ENCODE results near the gene B4GALT4.
"Not testable (repeated sequence)": the region's sequence is repeated elsewhere in the genome, so short reads cannot be mapped to it uniquely, and the experiment has no call there.

B4GALT4 gene, protein sequence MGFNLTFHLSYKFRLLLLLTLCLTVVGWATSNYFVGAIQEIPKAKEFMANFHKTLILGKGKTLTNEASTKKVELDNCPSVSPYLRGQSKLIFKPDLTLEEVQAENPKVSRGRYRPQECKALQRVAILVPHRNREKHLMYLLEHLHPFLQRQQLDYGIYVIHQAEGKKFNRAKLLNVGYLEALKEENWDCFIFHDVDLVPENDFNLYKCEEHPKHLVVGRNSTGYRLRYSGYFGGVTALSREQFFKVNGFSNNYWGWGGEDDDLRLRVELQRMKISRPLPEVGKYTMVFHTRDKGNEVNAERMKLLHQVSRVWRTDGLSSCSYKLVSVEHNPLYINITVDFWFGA

DNA sequence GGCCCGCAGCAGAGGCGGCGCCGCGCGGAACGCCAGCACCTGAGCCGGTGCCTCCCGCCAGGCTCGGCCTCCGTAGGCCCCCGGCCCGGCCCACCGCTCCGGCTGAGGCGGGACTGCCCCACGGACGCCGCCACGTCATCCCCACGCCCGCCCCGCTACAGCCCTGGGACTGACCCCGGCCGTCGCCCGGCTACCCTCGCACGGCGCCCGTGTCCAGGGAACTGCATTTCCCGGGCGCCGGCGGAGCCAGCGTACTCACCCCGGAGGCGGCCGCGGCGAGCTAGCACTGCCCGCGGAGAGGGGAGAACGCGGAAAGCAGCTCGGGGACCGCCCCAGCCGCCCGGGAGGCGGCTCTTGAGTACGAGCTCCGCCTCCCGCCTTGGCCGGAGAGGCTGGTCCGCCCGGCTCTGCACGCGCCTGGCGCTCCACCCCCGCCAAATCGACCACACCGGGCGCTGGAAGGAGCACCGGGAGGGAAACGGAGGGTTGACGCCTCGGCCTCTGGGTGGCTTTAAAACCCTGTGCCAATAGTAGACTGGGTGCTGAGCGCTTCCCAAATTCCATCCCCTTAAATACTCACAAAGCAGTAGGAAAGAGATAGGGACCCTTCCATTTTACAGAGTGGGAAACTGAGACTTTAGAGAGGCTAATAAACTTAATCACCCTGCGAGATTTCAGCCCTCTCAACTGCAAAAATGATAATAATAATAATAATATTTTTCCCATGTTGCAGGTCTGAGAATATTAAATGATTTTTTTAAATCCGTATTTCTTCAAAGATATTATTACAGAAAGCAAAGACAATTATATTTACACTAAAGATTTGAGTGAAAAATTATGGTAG, at the start of gene B4GALT4:
Gene B4GALT4 (minus strand): TSS at position 288 of the 844 bp plus-strand sequence. CDS start 10,779 bp downstream, outside the sequence.
- DNase-seq: peak; percentile 84

DNA sequence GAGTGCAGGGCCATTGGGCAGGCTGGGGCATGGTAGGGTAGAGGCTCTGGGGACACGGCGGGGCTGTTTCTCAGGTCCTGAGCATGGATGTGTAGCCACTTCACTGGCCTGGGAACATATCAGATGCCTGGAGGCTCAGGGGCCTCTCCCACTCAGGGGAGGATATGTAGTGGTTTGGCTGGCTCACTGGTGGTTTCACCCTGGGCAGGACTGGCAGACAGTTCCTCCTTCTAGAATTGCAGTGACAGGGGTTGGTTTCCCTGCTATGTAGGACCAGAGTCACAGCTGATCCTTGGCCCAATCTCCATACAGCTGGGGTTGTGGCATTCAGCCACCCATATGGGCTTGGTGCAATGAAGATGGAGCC, 48.7 kb upstream of the B4GALT4 start:
- DNase-seq: no peak

DNA sequence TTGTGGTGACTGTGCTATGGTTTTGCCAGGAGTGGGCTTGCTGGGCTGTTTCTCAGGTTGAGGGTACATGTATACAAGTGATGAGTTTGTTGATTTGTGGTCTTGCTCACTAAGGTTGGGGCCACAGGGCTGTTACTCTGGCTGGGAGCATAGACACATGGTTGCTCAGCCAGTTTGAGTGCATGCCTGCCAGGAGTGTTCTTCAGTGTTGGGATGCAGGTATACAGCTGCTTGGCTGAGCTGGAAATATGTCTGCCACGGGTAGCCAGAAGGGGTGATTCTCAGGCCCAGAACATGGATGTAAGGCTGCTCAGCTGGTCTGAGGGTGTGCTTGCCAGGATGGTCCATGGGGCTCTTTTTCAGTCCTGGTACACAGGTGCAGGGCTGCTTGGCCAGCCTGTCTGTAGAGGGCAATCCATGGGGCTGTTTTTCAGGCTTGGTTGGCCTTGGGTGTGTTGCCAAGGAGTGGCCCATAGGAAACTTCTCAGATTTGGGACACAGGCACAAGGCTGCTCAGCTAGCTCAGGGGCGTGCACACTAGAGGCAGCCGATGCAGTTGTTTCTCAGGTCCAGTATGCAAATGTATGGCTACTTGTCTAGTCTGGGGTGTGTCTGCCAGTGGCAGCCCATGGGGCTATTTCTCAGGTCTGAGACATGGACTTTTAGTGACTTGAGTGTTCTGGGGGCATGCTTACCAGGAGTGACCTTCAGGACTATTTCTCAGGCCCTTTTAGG, 48.2 kb upstream of the B4GALT4 start:
- DNase-seq: no peak

DNA sequence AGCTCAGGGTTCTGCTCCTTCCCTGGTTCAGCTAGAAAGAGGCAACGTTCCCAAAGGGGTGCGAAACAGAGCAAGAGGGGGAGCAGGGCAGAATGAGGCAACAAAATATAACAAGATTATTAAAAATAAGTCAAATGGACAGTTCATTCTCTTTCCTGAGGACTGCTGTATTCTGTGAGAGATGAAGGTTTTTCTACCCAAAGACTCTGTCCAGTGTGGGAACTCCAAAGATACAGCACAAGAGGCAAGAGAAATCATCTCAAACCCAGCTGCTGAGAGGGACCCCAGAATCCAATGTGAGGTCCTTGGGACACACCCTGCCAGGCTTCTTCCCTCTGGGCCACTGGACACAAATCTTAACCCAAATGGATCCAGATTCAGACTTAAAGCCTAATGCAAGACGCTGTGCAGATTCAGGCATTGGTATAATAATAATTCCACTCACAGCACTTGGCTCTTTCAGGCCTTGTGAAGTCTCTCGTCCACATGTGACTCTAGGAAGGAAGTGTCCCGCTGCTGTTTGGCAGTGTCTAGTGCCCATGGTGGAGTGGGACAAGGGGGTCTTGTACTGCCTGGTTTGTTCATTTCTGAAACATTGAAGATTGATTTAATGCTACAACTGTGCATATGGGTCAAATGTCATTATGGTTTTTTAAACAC, 39.0 kb upstream of the B4GALT4 start:
- no peak for DNase-seq

DNA sequence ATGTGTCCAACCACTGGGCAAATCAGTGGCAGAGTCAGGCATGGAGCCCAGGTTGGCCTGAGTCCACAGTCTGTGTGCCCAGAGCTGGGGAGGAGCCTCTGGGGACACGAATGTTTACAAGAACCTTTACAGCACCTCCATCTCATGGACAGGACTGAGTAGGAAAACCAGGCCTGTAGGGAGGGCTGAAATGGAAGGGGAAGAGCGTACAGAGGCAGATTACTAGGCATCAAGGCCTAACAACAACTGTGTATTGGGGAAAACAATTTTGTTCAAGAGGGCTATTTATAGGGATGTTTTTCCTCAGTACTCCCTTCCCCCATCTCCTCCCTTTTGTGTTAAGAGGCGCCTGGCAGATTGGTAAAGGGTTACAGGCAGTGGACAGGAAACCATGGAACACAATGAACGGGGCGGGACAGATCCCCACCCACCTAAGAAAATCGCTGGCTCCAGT, 38.5 kb upstream of the B4GALT4 start:
- DNase-seq: no peak

DNA sequence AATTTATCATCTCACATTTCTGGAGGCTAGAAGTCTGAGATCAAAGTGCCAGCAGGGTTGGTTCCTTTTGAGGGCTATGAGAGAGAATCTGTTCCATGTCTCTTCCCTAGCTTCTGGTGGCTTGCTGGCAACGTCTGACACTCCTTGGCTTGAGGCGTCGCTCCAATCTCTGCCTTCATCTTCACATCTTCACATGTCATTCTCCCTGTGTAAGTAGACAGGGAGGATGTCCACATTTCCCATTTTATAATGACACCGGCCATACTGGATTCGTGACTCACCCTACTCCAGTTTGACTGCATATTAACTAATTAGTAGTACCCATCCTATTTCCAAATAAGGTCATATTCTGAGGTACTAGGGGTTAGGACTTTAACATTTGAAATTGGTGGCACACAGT, 36.0 kb upstream of the B4GALT4 start:
- no peak for DNase-seq

DNA sequence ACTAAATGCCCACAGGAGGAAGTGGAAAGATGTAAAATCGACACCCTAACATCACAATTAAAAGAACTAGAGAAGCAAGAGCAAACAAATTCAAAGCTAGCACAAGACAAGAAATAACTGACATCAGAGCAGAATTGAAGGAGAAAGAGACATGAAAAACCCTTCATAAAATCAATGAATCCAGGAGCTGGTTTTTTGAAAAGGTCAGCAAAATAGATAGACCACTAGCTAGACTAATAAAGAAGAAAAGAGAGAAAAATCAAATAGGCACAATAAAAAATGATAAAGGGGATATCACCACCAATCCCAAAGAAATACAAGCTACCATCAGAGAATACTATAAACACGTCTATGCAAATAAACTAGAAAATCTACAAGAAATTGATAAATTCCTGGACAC, 29.5 kb upstream of the B4GALT4 start:
- not testable (repeated sequence) for DNase-seq

DNA sequence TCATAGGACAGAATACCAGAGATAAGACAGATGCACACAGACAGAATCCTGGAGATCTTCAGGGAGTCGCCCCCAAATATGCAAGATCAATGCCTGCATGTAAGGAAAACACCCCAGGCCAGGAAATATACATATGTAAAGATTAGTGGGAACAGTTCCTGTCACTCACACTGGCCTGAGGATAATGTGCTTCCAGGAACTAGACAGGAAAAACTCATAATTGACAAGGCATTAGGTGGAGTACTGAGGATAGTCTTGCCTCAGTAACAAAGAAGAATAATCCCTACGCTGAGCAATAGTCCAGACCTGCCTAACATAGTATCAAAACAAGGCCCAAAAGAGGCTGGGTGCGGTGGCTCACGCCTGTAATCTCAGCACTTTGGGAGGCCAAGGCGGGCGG, 20.4 kb upstream of the B4GALT4 start:
- DNase-seq: no peak

DNA sequence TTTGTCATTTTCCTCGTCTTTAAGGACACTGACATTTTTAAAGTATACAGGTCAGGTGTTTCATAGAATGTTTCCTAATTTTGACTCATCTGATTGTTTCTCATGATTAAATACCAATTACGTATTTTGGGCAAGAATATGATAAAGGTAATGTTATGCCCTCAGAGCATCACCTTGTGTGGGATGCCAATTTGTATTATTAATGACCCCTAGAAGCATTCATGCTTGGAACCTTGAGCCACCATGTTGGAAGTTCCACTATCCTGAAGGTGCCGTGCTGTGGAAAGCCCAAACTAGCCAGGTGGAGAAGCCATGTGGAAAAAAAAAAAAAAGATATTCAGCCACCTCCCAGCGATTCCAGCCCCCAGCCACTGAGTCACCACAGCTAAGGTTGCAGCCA, 19.1 kb upstream of the B4GALT4 start:
- DNase-seq: no peak

DNA sequence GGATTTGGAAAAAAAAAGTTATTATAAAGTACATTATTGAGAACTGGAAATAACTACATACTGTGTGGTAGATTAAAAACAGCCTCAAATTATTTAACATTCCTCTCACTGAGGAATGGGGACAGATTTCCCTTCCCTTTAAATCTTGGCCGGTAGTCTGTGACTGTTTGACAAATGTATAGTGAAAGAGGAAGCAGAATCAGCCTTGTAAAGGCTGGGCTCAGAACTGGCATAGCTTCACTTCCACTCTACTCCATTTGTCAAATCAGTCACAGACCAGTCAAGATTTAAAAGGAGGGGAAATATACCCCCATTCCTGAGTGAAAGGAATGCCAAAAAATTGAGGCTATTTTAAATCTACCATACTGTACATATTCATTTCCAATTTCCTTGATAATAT, 18.2 kb upstream of the B4GALT4 start:
- no peak for DNase-seq

DNA sequence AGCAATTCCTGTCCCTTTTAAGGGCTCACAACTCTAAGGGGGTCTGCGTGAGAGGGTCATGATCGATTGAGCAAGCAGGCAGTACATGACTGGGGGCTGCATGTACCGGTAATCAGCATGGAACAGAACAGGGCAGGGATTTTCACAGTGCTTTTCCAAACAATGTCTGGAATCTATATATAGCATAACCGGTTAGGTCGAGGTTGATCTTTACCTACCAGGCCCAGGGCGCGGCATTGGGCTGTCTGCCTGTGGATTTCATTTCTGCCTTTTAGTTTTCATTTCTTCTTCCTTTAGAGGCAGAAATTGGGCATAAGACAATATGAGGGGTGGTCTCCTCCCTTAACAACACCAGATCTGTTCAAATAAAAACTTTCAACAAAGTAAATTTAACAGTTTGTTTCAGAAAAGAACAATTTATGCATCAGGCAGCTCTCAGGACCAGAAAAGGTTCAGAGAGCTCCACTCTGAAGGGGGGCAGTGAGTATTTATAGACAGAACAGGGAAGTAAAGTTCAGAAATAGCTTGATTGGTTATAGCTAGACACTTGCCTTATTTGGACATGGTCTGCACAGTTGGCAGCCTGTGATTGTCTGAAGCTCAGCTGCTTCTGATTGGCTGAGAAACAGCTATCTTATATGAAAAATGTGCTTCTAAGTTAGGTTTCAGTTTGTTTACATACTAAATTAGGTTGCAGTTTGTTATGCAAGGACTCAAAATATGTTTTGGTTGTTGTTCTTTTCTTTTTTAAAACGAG, 17.2 kb upstream of the B4GALT4 start:
- DNase-seq: peak; percentile 52

DNA sequence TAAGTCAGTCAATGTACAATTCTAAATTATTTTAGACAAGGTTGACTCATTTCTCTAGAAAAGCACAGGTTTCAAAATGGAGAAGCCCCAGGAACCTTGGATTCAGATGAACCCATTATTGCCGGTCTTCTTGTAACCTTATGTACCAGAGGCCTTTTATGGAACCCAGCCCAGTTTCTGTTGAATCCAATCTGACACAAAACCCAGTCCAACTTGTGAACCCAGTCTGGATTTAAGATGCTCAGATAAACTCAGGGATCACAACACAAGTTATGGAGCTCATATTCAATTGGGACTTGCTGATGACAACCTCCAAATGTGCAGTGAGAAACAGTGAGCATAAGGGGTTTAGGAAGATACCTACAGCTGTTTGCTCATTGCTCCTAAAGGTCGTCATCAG, 16.4 kb upstream of the B4GALT4 start:
- DNase-seq: no peak

DNA sequence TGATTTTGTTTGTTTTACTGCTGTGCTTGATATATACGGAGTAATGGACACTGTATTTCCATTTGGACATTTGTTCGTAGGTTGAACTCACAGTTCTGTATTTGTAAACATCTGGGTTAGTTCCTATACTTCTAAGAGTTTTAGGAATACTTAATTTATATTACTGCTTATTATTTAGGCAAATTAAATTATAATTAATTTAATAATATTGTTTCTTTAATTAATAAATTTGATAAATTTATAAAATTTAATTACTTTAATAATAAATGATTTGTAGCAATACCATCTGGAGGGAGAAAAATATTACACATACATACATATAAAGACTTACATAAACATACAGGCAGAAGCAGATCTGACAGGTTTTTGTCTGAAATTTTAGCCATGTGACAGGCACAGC, 14.5 kb upstream of the B4GALT4 start:
- DNase-seq: no peak

DNA sequence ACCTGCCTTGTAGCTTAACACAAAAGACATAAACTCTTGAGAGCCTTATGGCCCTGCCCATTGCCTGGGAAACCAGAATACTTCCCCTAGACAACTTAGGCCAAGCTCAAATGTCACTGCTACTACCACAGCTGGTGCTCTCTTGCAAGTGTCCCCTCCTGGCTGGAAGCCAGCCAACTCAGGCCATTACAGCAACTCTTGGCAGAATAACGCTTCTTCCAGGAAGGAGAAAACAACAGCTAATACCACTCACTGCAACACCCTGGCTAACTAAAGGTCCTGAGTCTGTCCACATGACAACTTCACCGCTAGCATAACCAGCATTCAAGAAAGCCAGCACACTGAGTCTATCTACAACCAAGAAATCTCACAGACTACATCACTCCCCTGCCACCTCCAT, 5.1 kb upstream of the B4GALT4 start:
- DNase-seq: no peak

DNA sequence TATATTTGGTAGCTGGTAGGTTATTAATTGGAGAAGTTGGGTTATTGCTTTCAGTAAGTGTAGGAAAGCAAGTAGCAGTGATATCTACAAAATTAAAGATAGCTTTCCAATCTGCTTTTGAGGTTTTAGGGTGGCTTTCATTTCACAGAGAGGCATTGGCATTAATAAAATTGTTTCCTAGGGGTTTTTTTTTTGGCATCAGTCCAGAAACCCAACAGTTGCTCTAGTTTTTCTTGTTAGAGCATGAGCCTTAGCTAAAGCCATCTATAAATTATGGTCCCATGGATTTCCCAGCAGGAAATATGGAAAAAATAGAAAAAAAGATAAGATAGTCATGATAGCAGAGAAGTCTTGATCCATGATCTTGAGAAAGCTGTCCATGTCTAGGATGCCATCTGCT, 3.0 kb upstream of the B4GALT4 start:
- DNase-seq: no peak

DNA sequence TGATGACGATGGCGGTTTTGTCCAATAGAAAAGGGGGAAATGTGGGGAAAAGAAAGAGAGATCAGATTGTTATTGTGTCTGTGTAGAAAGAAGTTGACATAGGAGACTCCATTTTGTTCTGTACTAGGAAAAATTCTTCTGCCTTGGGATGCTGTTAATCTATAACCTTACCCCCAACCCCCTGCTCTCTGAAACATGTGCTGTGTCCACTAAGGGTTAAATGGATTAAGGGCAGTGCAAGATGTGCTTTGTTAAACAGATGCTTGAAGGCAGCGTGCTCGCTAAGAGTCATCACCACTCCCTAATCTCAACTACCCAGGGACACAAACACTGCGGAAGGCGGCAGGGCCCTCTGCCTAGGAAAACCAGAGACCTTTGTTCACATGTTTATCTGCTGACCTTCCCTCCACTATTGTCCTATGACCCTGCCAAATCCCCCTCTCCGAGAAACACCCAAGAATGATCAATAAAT, 2.4 kb upstream of the B4GALT4 start:
- DNase-seq: not testable (repeated sequence)

DNA sequence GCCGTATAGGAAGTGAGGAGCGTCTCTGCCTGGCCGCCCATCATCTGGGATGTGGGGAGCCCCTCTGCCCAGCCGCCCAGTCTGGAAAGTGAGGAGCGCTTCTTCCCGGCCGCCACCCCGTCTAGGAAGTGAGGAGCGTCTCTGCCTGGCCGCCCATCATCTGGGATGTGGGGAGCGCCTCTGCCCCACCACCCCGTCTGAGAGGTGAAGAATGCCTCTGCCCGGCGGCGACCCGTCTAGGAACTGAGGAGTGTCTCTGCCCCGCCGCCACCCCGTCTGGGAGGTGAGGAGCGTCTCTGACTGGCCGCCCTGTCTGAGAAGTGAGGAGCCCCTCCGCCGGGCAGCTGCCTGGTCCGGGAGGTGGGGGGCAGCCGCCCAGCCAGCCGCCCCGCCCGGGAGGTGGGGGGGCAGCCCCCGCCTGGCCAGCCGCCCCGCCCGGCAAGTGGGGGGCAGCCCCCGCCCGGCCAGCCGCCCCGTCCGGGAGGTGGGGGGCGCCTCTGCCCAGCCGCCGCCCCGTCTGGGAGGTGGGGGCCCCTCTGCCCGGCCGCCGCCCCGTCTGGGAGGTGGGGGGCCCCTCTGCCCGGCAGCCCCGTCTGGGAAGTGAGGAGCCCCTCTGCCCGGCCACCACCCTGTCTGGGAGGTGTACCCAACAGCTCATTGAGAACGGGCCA, 1.8 kb upstream of the B4GALT4 start:
- DNase-seq: not testable (repeated sequence)

DNA sequence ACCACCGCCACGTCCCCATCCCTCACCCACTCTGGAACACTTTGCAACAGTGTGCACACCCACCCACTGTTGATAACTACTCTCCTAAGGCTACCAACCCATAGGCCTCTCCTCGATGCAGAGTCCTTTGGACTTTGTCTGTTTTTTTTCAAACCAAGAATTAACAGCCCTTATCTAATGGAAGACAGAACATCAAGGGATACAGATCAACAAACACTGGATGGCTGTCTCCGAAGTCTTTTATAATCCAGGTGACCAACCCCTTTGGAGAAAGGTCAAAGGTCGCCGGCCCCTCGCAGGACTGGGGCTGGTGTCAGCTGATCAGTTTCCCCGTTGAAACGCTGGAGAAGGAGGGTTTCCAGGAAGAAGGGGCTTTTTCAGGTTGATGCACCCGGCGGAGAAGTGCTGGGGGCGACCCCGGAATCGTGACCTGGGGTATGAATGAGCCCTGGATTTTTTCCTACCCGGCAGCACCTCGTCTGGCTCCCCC, 532 bp downstream of the B4GALT4 start:
- DNase-seq: no peak

DNA sequence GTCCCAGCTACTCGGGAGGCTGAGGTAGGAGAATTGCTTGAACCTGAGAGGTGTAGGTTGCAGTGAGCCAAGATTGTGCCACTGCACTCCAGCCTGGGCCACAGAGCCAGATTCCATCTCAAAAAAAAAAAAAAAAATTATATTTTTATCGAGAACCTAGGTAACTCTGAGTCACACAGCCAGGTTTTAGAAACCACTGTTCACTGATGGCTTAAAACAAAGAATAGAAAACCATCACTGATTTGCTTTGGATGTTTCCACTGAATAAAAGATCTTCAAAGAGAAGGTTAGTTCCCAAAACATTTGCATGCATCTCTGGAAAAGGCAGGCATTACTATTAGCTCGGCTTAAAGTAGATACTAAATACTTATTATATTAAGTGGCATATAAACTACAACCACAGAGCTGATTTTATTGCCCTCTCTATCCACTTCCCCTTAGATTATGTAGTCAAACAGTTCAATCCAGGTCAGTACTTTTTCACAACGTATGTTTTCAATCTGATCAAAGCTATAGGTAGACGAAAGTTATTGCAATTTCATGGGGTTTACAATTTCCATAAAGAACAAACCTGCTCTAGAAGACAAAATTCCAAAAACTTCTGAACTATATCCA, 1.4 kb downstream of the B4GALT4 start:
- no peak for DNase-seq

DNA sequence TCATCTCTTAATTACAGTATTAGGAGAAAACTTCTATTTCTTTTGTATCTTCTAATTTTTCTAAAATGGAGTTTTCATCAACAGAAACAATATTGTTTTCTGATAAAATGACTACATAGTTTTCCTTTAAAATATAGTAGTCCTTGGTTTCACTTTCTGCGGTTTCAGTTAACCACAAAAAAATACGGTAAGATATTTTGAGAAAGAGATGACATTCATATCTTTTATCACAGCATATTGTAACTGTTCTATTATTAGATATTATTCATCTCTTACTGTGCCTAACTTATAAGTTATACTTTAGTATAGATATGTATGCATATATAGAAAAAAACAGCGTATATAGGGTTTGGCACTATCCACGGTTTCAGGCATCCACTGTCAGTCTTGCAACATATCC, 2.3 kb downstream of the B4GALT4 start:
- DNase-seq: no peak

DNA sequence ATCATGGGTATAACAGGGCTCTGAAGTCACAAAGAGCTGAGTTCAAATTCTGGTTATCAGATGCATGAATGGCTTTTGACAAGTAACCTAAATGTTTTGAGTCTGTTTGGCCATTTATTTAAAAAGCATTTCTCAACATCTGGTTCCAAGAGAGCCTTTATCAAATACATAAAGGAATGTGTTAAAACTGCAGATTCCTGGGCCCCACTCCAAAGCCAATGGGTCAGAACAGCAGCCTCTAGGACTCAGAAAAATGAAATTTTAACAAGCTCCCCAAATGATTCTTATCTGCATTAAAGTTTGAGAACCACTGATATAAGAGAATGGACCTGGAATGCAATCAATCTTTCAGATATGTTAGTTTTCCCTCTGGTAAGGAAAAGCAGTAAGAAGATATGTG, 3.4 kb downstream of the B4GALT4 start:
- DNase-seq: no peak

Measured in fibroblast of skin of right quadriceps (primary cell).